ENCODE results near the gene PTPRN2.

The PTPRN2 gene

GRCh38 chr7:158052381-158053060, 535.1 kb downstream of the PTPRN2 start:
- DNase-seq (ENCODE audit: low spot score) = no peak
- TF ChIP-seq CTCF (IDR thresholded peaks at IDR 0.05; ENCODE audit: extremely low read depth, insufficient read depth, missing control alignments) = no peak
- in situ Hi-C loops (cut with MboI; ENCODE audit: low pct_unique_long_range_greater_than_20kb, low sequenced_read_pairs, unreplicated experiment) = no loop called here

- TF ChIP-seq CTCF (IDR thresholded peaks at IDR 0.05; ENCODE audit: extremely low read depth, insufficient read depth, missing control alignments) = no peak
- no peak for DNase-seq (ENCODE audit: low spot score)
- in situ Hi-C loops (cut with MboI; ENCODE audit: low pct_unique_long_range_greater_than_20kb, low sequenced_read_pairs, unreplicated experiment) = no loop called here
Observed at GRCh38 chr7:158051776-158052175, 535.8 kb downstream of the PTPRN2 start.

- no peak for DNase-seq (ENCODE audit: low spot score)
- in situ Hi-C loops (cut with MboI; ENCODE audit: low pct_unique_long_range_greater_than_20kb, low sequenced_read_pairs, unreplicated experiment) = no loop called here
- no peak for TF ChIP-seq CTCF (IDR thresholded peaks at IDR 0.05; ENCODE audit: extremely low read depth, insufficient read depth, missing control alignments)
Observed at GRCh38 chr7:158050978-158051651, 536.5 kb downstream of the PTPRN2 start.

- no peak for DNase-seq (ENCODE audit: low spot score)
- in situ Hi-C loops (cut with MboI; ENCODE audit: low pct_unique_long_range_greater_than_20kb, low sequenced_read_pairs, unreplicated experiment) = no loop called here
- TF ChIP-seq CTCF (IDR thresholded peaks at IDR 0.05; ENCODE audit: extremely low read depth, insufficient read depth, missing control alignments) = no peak
Observed at GRCh38 chr7:158050441-158050977, 537.1 kb downstream of the PTPRN2 start.

- no peak for TF ChIP-seq CTCF (IDR thresholded peaks at IDR 0.05; ENCODE audit: extremely low read depth, insufficient read depth, missing control alignments)
- DNase-seq (ENCODE audit: low spot score) = no peak
Observed at GRCh38 chr7:158049271-158049670, 538.4 kb downstream of the PTPRN2 start.

GRCh38 chr7:158048569-158048968, 539.1 kb downstream of the PTPRN2 start:
- in situ Hi-C loops (cut with MboI; ENCODE audit: low pct_unique_long_range_greater_than_20kb, low sequenced_read_pairs, unreplicated experiment) = no loop called here
- no peak for DNase-seq (ENCODE audit: low spot score)

More at GRCh38 chr7:158049271-158049670, 538.4 kb downstream of the PTPRN2 start:
- in situ Hi-C loops (cut with MboI; ENCODE audit: low pct_unique_long_range_greater_than_20kb, low sequenced_read_pairs, unreplicated experiment) = no loop called here

More at GRCh38 chr7:158048569-158048968, 539.1 kb downstream of the PTPRN2 start:
- TF ChIP-seq CTCF (IDR thresholded peaks at IDR 0.05; ENCODE audit: extremely low read depth, insufficient read depth, missing control alignments) = no peak
